SK-N-SH treated with all-trans-retinoic acid at 6 μM for 48 hours (cell line): ENCODE data around the gene SNX17.
A peak's percentile ranks its signal among the peaks of the same experiment; 100 is the strongest.

Experiments
- ATAC-seq: fragments of 200-7000 bp; cut with Tn5 transposase; 3 replicates; pipeline ENCODE4 v1.9.1; 2020; ENCODE audit warnings: mild to moderate bottlenecking, moderate library complexity
- ARNTL ChIP-seq: fragments of 450-650 bp; formaldehyde crosslinking; IDR thresholded peaks from 2 replicates; pipeline ENCODE4 v1.5.0; 2020; ENCODE audit warnings: low read depth, mild to moderate bottlenecking, moderate library complexity, borderline replicate concordance
- BACH2 ChIP-seq: fragments of 250-450 bp; sonication (Bioruptor Pico); IDR thresholded peaks from 2 replicates; pipeline ENCODE4 v1.9.0; 2021; ENCODE audit warnings: mild to moderate bottlenecking, borderline replicate concordance
- CREB5 ChIP-seq: fragments of 250-450 bp; sonication (Bioruptor Pico); IDR thresholded peaks from 2 replicates; pipeline ENCODE4 v1.5.1; 2020; ENCODE audit warnings: low read depth, mild to moderate bottlenecking, moderate library complexity
- CSDC2 ChIP-seq: fragments of 250-450 bp; sonication (Bioruptor Pico); IDR thresholded peaks from 2 replicates; pipeline ENCODE4 v1.5.0; 2020; ENCODE audit warnings: mild to moderate bottlenecking, moderate library complexity
- CSRNP3 ChIP-seq: fragments of 250-450 bp; sonication (Bioruptor Pico); IDR thresholded peaks from 2 replicates; pipeline ENCODE4 v1.5.1; 2021; ENCODE audit warnings: mild to moderate bottlenecking, moderate library complexity
- ESRRG ChIP-seq: fragments of 250-450 bp; sonication (Bioruptor Pico); IDR thresholded peaks from 2 replicates; pipeline ENCODE4 v1.6.1; 2021; ENCODE audit warnings: mild to moderate bottlenecking
- GLIS3 ChIP-seq: fragments of 250-450 bp; sonication (Bioruptor Pico); IDR thresholded peaks from 2 replicates; pipeline ENCODE4 v1.5.0; 2020; ENCODE audit warnings: mild to moderate bottlenecking, moderate library complexity
- ISL1 ChIP-seq: fragments of 250-450 bp; sonication (Bioruptor Pico); IDR thresholded peaks from 2 replicates; pipeline ENCODE4 v2.1.2; 2022; ENCODE audit warnings: mild to moderate bottlenecking, moderate library complexity
- OSR1 ChIP-seq: fragments of 250-450 bp; sonication (Bioruptor Pico); IDR thresholded peaks from 2 replicates; pipeline ENCODE4 v1.8.0; 2022; ENCODE audit warnings: moderate library complexity, mild to moderate bottlenecking, inconsistent platforms
- PATZ1 ChIP-seq: fragments of 250-450 bp; sonication (Bioruptor Pico); IDR thresholded peaks from 2 replicates; pipeline ENCODE4 v1.8.0; 2020; ENCODE audit warnings: mild to moderate bottlenecking, moderate library complexity, borderline replicate concordance
- POU6F1 ChIP-seq: fragments of 250-450 bp; sonication (Bioruptor Pico); IDR thresholded peaks from 2 replicates; pipeline ENCODE4 v1.8.0; 2021; ENCODE audit warnings: low read depth, mild to moderate bottlenecking, moderate library complexity, borderline replicate concordance
- PPARA ChIP-seq: fragments of 250-450 bp; sonication (Bioruptor Pico); IDR thresholded peaks from 2 replicates; pipeline ENCODE4 v1.5.0; 2020; ENCODE audit warnings: mild to moderate bottlenecking, borderline replicate concordance
- RARB ChIP-seq: fragments of 250-450 bp; sonication (Bioruptor Pico); IDR thresholded peaks from 2 replicates; pipeline ENCODE4 v1.8.0; 2021; ENCODE audit warnings: mild to moderate bottlenecking, moderate library complexity
- SNAI2 ChIP-seq: fragments of 250-450 bp; sonication (Bioruptor Pico); IDR thresholded peaks from 2 replicates; pipeline ENCODE4 v1.5.0; 2020; ENCODE audit warnings: mild to moderate bottlenecking, moderate library complexity
- TCF4 ChIP-seq: fragments of 250-450 bp; sonication (Bioruptor Pico); IDR thresholded peaks from 2 replicates; pipeline ENCODE4 v1.8.0; 2021; ENCODE audit warnings: mild to moderate bottlenecking, moderate library complexity, borderline replicate concordance
- TOX ChIP-seq: fragments of 250-450 bp; sonication (Bioruptor Pico); IDR thresholded peaks from 2 replicates; pipeline ENCODE4 v1.8.0; 2021; ENCODE audit warnings: mild to moderate bottlenecking, moderate library complexity, borderline replicate concordance
- TSHZ2 ChIP-seq: fragments of 250-450 bp; sonication (Bioruptor Pico); IDR thresholded peaks from 2 replicates; pipeline ENCODE4 v1.5.0; 2020; ENCODE audit warnings: mild to moderate bottlenecking, moderate library complexity
- ZC3H10 ChIP-seq: fragments of 250-450 bp; sonication (Bioruptor Pico); IDR thresholded peaks from 2 replicates; pipeline ENCODE4 v1.5.1; 2021; ENCODE audit warnings: mild to moderate bottlenecking, moderate library complexity
- ZFP3 ChIP-seq: fragments of 250-450 bp; sonication (Bioruptor Pico); IDR thresholded peaks from 2 replicates; pipeline ENCODE4 v1.5.0; 2020; ENCODE audit warnings: mild to moderate bottlenecking, moderate library complexity
- ZFP30 ChIP-seq: fragments of 450-650 bp; formaldehyde crosslinking; IDR thresholded peaks from 2 replicates; pipeline ENCODE4 v1.5.0; 2022; ENCODE audit warnings: mild to moderate bottlenecking, moderate library complexity
- ZNF565 ChIP-seq: fragments of 450-650 bp; formaldehyde crosslinking; conservative IDR thresholded peaks from 2 replicates; pipeline ENCODE4 v1.5.0; 2020; ENCODE audit warnings: low read depth, mild to moderate bottlenecking, moderate library complexity
- ZNF70 ChIP-seq: fragments of 450-650 bp; formaldehyde crosslinking; IDR thresholded peaks from 2 replicates; pipeline ENCODE4 v1.5.0; 2020; ENCODE audit warnings: mild to moderate bottlenecking, moderate library complexity
- ZNF8 ChIP-seq: fragments of 450-650 bp; formaldehyde crosslinking; IDR thresholded peaks from 2 replicates; pipeline ENCODE4 v1.5.0; 2020; ENCODE audit warnings: mild to moderate bottlenecking, moderate library complexity

SNX17 gene

GRCh38 chr2:27322301-27322765, 48.1 kb upstream of the SNX17 start:
- TF ChIP-seq SNAI2 (no peak), ISL1 (CRISPR knock-in tag) (no peak), ARNTL (no peak), ZNF8 (no peak), ZNF70 (CRISPR knock-in tag) (no peak), TCF4 (no peak), ZFP3 (CRISPR knock-in tag) (no peak), ESRRG (no peak), BACH2 (no peak), RARB (no peak), ZC3H10 (CRISPR knock-in tag) (no peak), ZNF565 (CRISPR knock-in tag) (no peak), ZFP30 (CRISPR knock-in tag) (no peak), CREB5 (CRISPR knock-in tag) (no peak)
- peak; percentile 10 for ATAC-seq

GRCh38 chr2:27322766-27323595, 47.4 kb upstream of the SNX17 start, which contains the start of gene MPV17:
TSS of gene MPV17 (minus strand) at chr2:27323097. CDS start at chr2:27322517, 580 bp downstream.
- no peak for TF ChIP-seq ZFP30 (CRISPR knock-in tag)
- TF ChIP-seq ZNF8, result no peak; the same call in 1 of the 2 replicates
- peak; percentile 7; the same call in 1 of the 2 replicates for TF ChIP-seq CSRNP3 (CRISPR knock-in tag)
- no peak for TF ChIP-seq ISL1 (CRISPR knock-in tag)
- TF ChIP-seq RARB, result no peak; the same call in 1 of the 2 replicates
- no peak; the same call in 1 of the 2 replicates for TF ChIP-seq CREB5 (CRISPR knock-in tag)
- TF ChIP-seq ZNF70 (CRISPR knock-in tag), result peak; percentile 10; the same call in 1 of the 2 replicates
- no peak for TF ChIP-seq POU6F1 (CRISPR knock-in tag)
- TF ChIP-seq ZFP3 (CRISPR knock-in tag), result no peak; the same call in 1 of the 2 replicates
- TF ChIP-seq ZC3H10 (CRISPR knock-in tag), result no peak
- no peak for TF ChIP-seq ARNTL
- peak; percentile 44; the same call in 1 of the 2 replicates for TF ChIP-seq GLIS3 (CRISPR knock-in tag)
- peak; percentile 19; the same call in 1 of the 2 replicates for TF ChIP-seq TOX (CRISPR knock-in tag)
- no peak for TF ChIP-seq PPARA (CRISPR knock-in tag)
- TF ChIP-seq TSHZ2, result peak; percentile 23; the same call in 1 of the 2 replicates
- no peak for TF ChIP-seq BACH2
- TF ChIP-seq OSR1 (CRISPR knock-in tag), result no peak
- peak; percentile 84; the same call in 1 of the 2 replicates for TF ChIP-seq SNAI2
- no peak for TF ChIP-seq CSDC2 (CRISPR knock-in tag)
- peak; percentile 14; the same call in 1 of the 2 replicates for TF ChIP-seq ZNF565 (CRISPR knock-in tag)
- TF ChIP-seq TCF4, result no peak
- no peak for TF ChIP-seq PATZ1 (CRISPR knock-in tag)
- TF ChIP-seq ESRRG, result peak; percentile 9; the same call in 1 of the 2 replicates
- ATAC-seq, result peak; percentile 87
